ENCODE results near the gene IL18.

IL18 gene

GRCh38 chr11:112160091-112160848 lies 3.6 kb downstream of the IL18 start:
- TF ChIP-seq CTCF (IDR thresholded peaks at IDR 0.05; ENCODE audit: insufficient read depth, low read depth, low read length, missing control alignments) = no peak
- no peak overlapping the region for H3K4me3 ChIP-seq (ENCODE audit: low read depth, low read length)
- DNase-seq (ENCODE audit: low read depth) = no peak

- TF ChIP-seq CTCF (IDR thresholded peaks at IDR 0.05; ENCODE audit: insufficient read depth, low read depth, low read length, missing control alignments) = no peak
- no peak overlapping the region for H3K4me3 ChIP-seq (ENCODE audit: low read depth, low read length)
- peak; percentile 49 for DNase-seq (ENCODE audit: low read depth)
Measured at GRCh38 chr11:112159098-112160065, 4.5 kb downstream of the IL18 start.

DNA sequence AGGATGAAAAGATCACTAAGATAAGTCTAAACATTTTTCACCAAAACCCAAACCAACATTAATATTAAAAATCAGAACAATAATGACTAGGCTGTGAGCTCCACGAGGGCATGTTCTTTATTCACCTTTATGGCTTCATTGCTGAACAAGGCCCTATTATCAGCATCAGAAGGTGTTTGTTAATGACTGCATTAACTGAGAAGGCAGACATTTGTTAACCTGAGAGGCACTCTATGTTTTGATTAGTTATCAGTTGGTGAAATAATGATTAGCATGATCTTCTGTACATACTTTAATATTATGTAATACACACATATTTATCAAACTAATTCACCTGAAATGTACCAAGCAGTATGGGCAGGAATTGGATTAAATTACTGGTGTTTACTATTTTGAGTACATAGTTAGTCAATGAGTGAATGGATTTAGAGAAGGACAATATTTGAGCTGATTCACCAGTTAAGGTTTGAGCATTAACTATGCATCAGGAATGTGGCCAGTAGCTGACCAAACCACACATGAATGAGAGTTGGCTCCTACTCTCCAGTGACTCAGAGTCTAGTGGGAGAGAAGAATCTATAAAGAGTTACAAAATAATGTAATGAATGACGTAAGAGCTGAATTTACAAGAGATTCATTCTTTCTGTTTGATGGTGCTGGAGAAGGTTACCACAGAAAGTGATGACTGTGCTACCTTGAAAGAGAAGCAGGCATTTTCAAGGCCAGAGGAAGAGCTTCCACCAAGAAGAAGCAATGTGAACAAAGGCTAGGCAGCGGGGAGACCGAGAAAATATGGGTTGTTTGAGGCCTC lies 6.7 kb downstream of the IL18 start:
- no peak for DNase-seq (ENCODE audit: low read depth)
- no peak for TF ChIP-seq CTCF (IDR thresholded peaks at IDR 0.05; ENCODE audit: insufficient read depth, low read depth, low read length, missing control alignments)
- H3K4me3 ChIP-seq (ENCODE audit: low read depth, low read length) = no peak overlapping the region

GRCh38 chr11:112156153-112156955 lies 7.5 kb downstream of the IL18 start:
- TF ChIP-seq CTCF (IDR thresholded peaks at IDR 0.05; ENCODE audit: insufficient read depth, low read depth, low read length, missing control alignments) = no peak
- no peak for DNase-seq (ENCODE audit: low read depth)
- H3K4me3 ChIP-seq (ENCODE audit: low read depth, low read length) = no peak overlapping the region

DNA sequence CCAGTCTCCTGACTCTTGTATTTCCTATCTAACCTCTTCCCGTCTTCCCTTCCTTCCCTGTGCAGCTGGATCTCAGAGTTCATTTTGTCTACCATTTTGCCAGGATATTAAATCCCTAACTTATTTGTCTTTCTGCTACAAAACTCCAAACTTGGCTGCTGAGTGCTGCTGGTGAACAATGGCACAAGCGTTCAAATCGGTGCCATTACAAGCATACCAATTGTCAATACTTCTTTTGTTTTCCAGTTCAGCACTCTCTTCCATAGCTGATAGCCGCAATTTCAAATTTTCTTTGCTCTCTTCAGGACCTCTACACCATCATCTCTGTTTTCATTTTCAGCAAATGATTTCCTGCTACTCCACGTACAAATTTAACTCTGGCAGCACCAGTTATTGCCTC lies 13.4 kb downstream of the IL18 start:
- H3K4me3 ChIP-seq (ENCODE audit: low read depth, low read length) = no peak overlapping the region
- no peak for TF ChIP-seq CTCF (IDR thresholded peaks at IDR 0.05; ENCODE audit: insufficient read depth, low read depth, low read length, missing control alignments)
- DNase-seq (ENCODE audit: low read depth) = no peak

DNA sequence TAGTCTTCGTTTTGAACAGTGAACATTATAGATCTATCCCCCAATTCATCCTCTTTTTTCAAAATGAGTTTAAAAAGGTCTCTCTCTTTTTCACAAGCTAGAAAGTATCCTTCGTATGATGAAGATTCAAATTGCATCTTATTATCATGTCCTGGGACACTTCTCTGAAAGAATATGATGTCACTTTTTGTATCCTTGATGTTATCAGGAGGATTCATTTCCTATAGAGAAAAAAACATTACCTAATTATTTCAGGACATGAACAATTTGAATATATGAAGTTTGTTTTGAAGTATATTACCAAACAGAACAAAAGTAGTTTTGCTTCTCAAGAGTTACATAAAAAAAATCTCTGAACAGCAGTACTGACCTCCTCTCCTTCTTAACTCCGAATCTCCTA lies 20.3 kb downstream of the IL18 start:
- no peak for DNase-seq (ENCODE audit: low read depth)
- TF ChIP-seq CTCF (IDR thresholded peaks at IDR 0.05; ENCODE audit: insufficient read depth, low read depth, low read length, missing control alignments) = no peak
- no peak overlapping the region for H3K4me3 ChIP-seq (ENCODE audit: low read depth, low read length)

Measured in GM12865 (cell line).